GM12891 (cell line): Measurements from ENCODE around the gene CYB5R2.

Source experiments
- PAX5 ChIP-seq: IDR thresholded peaks from 2 replicates; pipeline ENCODE4 v1.6.1; 2011; ENCODE audit warnings: low read length, moderate library complexity, mild to moderate bottlenecking; ENCODE audit not compliant: insufficient read depth, severe bottlenecking
- POLR2A ChIP-seq: IDR thresholded peaks from 2 replicates; pipeline ENCODE4 v1.6.1; 2011; ENCODE audit warnings: low read depth, low read length, control low read depth
- POLR2AphosphoS5 ChIP-seq: IDR thresholded peaks from 2 replicates; pipeline ENCODE4 v1.6.1; 2011; ENCODE audit warnings: low read depth, low read length, control low read depth

GRCh38 chr11:7632211-7632610, 41.1 kb downstream of the CYB5R2 start:
- no peak for TF ChIP-seq POLR2A
- TF ChIP-seq PAX5, result no peak
- no peak for TF ChIP-seq POLR2AphosphoS5
